CD4-positive, alpha-beta T cell treated with Interleukin-4 for 4 hours (primary cell): ENCODE results near the gene RAPGEF5.

Experiments used
- DNase-seq: peaks from one replicate; pipeline ENCODE4 v3.0.0-alpha.2; 2020

Gene RAPGEF5

GRCh38 chr7:22213081-22213480 lies 143.9 kb downstream of the RAPGEF5 start:
- DNase-seq, result no peak

GRCh38 chr7:22210967-22211366 lies 146.0 kb downstream of the RAPGEF5 start:
- no peak for DNase-seq

GRCh38 chr7:22210355-22210754 lies 146.6 kb downstream of the RAPGEF5 start:
- DNase-seq, result no peak

- no peak for DNase-seq
These were observed 148.2 kb downstream of the RAPGEF5 start for GRCh38 chr7:22208799-22209198.

- no peak for DNase-seq
These were observed 149.2 kb downstream of the RAPGEF5 start for GRCh38 chr7:22207724-22208225.

- no peak for DNase-seq
These were observed 151.3 kb downstream of the RAPGEF5 start for GRCh38 chr7:22205631-22206030.

- DNase-seq, result no peak
These were observed 152.6 kb downstream of the RAPGEF5 start for GRCh38 chr7:22204312-22204711.

- no peak for DNase-seq
These were observed 154.8 kb downstream of the RAPGEF5 start for GRCh38 chr7:22202141-22202540.

- DNase-seq, result no peak
These were observed 155.6 kb downstream of the RAPGEF5 start for GRCh38 chr7:22201186-22201880.

GRCh38 chr7:22200777-22201176 lies 156.2 kb downstream of the RAPGEF5 start:
- DNase-seq, result no peak

- no peak for DNase-seq
These were observed 156.7 kb downstream of the RAPGEF5 start for GRCh38 chr7:22200238-22200637.

- DNase-seq, result no peak
These were observed 159.6 kb downstream of the RAPGEF5 start for GRCh38 chr7:22197376-22197775.

GRCh38 chr7:22196429-22196828 lies 160.5 kb downstream of the RAPGEF5 start:
- no peak for DNase-seq

GRCh38 chr7:22195397-22196172 lies 161.4 kb downstream of the RAPGEF5 start:
- DNase-seq, result no peak

- no peak for DNase-seq
These were observed 162.2 kb downstream of the RAPGEF5 start for GRCh38 chr7:22194658-22195273.

GRCh38 chr7:22193450-22193983 lies 163.4 kb downstream of the RAPGEF5 start:
- no peak for DNase-seq

- no peak for DNase-seq
These were observed 164.2 kb downstream of the RAPGEF5 start for GRCh38 chr7:22192801-22193200.

GRCh38 chr7:22190736-22191135 lies 166.2 kb downstream of the RAPGEF5 start:
- no peak for DNase-seq

GRCh38 chr7:22189741-22190140 lies 167.2 kb downstream of the RAPGEF5 start:
- DNase-seq, result no peak

- no peak for DNase-seq
These were observed 167.7 kb downstream of the RAPGEF5 start for GRCh38 chr7:22189230-22189629.

- DNase-seq, result no peak
These were observed 169.1 kb downstream of the RAPGEF5 start for GRCh38 chr7:22187691-22188348.

GRCh38 chr7:22185559-22185958 lies 171.4 kb downstream of the RAPGEF5 start:
- no peak for DNase-seq
